Non-pigmented ciliary epithelial cell (primary cell): ENCODE data around the gene LSM14B.
"Not testable (repeated sequence)": the region's sequence is repeated elsewhere in the genome, so short reads cannot be mapped to it uniquely, and the experiment has no call there.

Source experiments
- DNase-seq: peaks from one replicate; pipeline ENCODE4 v3.0.0-alpha.2; 2010; ENCODE audit warnings: low read depth

LSM14B gene

DNA sequence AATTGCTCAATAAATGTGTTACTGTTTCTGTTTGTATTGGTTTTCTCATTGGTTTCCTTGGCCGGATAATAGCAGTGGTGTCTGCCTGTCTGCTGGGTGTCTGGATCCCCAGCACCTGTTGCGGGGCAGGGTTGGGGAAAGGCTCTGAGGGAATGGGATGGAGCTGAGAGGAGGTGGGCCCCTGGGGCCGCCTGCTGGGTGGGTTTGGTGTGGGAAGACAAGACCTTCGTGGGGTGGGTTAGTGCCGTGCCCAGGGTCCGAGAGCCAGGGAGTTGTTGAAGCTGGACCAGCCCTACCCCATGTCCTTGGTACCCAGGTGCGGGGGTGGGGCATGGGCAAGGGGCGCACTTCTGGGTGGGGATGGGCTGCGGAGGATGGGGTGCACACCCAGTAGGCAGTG, 25.3 kb downstream of the LSM14B start:
- no peak for DNase-seq

DNA sequence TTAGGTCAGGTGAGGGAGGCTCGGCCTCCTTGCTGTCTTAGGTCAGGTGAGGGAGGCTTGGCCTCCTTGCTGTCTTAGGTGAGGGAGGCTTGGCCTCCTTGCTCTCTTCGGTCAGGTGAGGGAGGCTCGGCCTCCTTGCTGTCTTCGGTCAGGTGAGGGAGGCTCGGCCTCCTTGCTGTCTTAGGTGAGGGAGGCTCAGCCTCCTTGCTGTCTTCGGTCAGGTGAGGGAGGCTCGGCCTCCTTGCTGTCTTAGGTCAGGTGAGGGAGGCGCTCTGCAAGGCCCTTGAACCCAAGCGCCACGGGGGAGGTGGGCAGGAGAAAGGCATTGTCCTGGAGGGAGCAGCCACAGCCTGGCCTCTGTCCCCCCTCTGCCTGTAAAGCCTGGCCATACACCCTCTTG, 26.1 kb downstream of the LSM14B start:
- DNase-seq, result not testable (repeated sequence)

DNA sequence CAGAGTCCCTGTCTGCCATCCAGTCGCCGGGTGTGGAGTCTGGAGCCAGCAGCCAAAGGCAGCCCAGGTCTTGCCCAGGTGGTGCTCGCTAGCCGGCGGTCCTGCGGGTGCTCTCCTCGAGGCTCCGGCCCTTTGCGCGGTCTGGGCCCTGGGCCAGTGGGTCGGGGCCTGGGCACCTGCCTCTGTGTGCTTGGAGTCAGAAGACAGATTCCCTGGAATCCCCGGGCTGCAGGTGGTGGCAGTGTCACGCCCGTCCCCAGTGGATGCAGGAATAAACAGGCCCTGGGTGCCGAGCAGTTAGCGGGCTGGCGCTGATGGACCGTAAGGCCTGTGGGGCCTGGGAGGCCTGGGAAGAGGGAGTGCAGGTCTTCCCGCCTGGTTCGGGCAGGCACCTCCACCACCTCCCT, 26.6 kb downstream of the LSM14B start:
- no peak for DNase-seq

DNA sequence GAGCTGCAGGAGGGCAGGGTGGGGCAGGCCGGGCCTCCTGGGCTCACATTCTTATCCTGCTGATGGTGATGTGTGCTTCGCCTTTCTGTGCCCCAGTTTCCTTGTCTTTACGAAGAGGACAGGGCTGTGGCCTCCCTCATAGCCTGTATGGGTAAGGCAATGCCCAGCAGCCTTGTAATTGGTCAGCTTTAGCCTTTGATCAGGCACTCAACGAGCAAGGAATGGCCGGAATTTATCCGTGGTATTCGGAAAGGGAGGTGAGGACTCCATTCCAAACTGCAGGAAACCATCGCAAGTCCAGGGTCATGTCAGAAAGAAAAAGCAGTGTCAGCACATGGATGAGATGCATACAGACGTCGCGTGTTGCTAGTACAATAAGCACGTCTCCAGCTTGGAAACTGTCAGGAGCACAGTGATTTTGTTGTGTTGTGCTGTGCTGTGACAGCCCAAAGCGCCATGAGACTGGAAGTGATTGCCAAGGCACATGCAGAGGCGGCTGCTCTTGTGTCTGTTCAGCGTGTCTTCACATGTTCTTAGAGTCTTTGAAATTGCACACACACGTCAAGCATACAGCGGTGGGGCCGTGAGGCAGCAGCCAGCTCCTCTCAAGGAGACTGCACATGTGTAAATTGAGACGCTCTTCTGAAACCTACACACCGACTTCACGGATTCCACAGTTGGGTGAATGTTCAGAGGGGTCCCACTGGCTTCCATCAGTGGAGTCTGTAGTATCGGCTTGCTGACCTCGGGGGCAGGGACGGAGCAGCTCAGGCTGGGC, 27.4 kb downstream of the LSM14B start:
- no peak for DNase-seq

DNA sequence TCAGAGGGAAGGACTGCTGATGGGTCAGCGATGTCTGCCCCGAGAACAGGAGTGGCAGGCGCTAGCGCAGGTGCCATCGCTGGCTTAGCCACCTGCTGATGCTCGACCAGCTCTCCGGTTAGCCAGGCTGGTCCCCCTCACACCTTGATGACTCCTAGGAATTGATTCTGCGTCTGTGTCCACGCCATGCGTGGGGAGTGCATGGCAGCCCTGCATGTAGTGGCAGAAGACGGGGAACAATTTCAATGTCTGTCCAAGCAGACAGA, 28.0 kb downstream of the LSM14B start:
- DNase-seq, result no peak

DNA sequence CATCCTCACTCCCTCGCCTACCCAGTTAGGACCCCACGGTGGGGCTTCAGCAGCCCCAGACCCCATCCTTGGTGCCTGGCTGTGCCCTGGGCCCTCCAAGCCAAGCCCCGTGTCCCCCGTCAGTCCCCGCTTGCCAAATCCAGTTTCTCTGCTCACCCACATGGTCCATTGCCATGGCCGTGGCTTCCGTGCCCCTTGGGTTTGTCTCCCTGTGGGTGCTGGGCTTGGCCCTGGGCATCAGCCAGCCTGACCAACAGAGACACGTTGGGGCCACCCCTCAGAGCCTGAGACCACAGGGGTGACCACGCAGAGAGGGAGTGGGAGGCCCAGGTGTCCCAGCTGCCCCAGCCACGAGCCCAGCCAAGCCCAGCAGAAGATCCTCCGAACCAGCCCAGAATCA, 28.9 kb downstream of the LSM14B start:
- no peak for DNase-seq

DNA sequence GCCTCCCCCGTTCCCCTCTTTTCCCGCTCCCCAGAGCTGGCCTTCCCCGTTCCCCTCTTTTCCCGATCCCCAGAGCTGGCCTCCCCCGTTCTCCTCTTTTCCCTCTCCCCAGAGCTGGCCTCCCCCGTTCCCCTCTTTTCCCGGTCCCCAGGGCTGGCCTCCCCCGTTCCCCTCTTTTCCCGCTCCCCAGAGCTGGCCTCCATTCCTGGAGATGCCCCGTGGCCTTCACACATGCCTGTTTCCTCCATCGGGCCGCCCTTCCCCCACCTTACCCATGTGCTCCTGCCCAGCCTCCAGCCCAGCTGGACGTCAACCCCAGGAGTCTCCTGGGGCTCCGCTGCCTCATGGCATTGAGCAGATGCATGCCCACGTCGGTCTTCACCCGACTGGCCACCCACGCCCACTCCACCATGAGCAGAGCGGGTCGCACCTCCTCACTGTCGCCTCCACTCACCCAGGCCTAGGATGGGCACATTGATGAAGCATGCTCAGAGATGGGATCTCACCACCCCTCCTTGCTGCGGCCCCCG, 29.6 kb downstream of the LSM14B start:
- no peak for DNase-seq

DNA sequence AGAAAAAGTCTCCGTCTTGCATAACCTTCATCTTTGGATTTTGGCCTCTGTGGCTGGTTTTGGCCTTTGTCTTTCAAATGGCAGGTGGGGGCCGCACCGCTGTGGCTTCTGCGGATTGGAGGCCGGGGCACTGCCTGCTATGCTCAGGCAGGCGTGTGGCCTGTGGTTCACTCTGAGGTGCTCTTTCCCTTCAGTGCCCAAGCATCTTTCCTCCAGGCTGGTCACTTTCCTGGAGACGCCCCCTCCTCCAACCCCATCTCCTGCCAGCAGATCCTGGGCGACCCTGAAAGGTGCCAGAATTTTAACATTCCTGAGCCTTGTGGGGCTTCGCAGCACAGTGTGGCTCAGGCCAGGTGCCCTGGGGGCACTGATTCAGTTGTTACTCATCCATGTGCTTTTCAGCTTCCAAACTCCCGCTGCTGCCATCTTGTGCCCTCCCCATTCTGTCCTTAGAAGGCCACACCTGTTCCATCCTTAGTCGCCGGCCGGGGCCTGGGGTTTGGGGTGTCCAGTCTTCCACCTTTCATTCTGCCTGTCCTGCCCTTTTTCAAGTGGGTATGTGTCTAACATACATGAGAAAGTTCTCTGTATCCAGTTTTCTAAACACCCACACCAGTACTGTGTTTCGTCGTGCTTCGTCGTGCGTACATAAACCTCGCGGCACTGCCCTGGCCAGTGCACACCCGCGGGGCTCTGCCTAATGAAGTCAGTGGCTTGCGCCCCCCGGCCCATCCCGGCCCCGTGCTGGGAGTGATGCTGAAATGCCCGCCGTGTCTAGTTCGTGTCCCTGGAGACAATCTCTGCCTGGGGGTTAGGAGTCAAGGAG, 33.4 kb downstream of the LSM14B start:
- no peak for DNase-seq

DNA sequence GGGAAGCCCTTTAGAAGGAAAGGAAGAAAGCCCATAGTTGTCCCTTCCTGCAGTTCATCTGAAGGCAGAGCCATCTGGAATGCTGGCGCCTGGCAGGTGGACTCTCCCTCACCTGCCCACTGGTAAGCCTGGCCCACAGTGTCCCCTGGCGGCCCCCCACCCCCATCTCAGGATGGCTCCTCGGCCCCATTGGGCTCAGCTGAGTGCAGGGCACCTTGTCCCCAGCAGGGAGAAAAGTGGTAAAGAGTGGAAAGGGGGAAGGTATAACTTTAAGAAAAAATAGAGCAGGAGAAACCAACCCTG, 33.9 kb downstream of the LSM14B start:
- no peak for DNase-seq

DNA sequence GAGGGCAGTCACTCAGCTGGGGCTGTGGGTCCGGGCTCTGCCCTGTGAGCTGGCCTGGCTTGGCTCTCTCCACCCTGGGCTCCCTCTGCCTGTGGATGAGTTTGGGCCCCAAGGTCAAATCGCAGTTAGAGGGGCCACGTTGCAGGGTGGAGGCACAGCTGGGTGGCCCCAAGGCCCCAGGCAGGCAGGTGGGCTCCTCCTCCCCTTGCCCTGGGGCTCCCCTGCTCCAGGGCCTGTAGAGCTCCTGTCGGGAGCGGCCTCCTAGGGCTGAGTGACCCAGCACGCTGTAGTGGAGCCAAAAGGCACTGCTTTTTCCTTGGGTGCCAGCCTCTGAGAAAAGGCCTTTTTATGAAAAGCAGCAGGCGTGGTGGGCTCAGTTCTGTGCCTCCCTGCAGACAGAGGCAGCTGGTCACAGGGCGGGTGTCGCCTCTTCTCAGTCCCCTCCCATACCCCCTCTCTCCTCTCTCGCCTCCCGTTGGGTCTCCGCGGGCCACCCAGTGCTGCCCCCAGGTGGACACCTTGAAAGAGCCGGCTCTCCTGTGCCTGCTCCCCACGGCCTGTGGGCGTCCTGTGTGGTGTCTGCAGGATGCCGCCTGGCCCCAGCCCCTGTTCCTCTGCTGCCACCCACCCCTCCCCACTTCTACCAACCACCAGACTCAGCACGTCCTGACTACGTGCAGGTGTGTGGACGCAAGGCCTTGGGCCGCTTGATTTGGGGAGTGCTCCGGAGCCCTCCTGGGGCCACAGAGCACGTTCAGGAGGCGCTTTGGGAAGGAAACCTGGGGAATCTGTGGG, 34.5 kb downstream of the LSM14B start:
- DNase-seq, result no peak

DNA sequence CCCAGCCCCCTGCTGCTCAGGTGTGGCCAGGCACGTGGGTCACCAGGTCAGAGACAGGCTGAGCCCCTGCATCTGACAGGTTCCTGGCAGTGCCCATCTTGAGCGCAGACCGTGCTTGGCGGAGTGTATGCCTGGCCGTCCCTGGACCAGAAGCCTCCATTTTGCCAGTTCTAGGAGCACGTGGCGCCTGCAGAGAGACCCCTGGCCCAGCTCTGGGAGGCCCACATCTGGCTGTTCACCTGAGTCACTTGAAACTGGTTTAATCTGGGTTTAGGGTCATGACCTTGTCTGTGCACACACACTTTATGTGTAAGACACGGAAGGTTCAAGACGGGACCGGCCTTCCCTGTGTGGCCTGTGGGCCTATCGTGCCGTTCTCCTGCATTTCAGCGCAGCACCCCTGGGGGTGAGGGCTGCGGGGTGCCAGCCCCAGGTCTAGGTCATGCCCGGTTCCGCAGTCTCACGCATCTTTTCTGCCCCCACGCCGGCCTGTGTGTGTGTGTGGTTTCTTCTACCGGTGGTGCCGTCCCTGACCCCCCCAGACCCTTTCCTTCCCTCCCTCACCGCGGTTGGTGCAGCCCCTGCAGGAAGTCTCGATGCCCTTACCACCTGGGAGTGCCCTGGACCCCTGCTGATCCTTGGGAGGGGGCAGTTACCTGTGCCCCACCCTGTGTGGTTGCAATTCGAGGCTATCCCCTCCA, 35.3 kb downstream of the LSM14B start:
- no peak for DNase-seq

DNA sequence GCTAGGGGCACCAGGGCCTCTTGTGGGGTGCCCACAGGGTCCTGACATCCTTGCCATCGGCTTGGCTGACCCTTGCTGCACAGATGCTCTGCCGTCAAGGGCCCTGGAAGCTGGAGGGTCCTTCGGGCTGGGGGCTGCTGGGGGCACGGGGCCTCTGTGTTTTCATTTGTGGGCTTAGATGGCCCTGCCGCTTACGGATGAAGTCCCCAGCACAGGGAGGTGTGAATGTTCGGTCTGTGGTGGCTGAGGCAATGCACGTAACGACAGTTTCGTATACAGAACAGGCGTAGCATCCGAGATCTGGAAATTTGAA, 35.8 kb downstream of the LSM14B start:
- DNase-seq, result no peak

DNA sequence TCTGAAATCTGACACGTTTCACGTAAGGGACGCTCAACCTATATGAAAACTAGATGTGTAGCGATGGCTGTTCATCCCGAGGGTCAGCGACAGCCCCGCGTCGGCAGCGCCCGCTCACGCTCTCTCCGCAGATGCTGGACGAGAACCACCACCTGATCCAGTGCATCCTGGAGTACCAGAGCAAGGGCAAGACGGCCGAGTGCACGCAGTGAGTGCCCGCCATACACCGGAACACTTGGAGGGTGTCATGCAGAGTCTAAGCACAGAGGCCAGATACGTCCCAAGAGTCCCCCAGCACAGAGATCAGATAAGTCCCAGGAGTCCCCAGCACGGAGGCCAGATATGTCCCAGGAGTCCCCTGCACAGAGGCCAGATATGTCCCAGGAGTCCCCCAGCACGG, 36.3 kb downstream of the LSM14B start:
- DNase-seq, result no peak

DNA sequence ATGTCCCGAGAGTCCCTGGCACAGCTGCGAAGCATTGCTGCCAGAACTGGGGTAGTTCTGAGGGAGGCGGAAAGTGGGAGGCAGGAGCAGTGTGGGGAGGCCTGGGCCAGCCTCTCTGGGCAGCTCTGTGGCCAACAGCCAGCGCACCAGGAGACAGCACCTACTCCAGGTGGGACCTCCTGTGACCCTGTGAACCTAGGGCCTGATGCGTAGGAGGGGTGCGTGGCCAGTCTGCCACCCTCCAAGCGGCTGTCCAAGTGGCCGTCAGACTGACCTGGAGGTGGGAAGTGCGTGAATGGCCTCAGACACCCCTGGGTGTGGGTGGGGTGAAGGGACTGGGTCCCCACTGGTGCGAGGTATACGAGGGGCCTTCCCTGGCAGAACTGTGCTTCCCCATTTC, 36.8 kb downstream of the LSM14B start:
- DNase-seq, result no peak

DNA sequence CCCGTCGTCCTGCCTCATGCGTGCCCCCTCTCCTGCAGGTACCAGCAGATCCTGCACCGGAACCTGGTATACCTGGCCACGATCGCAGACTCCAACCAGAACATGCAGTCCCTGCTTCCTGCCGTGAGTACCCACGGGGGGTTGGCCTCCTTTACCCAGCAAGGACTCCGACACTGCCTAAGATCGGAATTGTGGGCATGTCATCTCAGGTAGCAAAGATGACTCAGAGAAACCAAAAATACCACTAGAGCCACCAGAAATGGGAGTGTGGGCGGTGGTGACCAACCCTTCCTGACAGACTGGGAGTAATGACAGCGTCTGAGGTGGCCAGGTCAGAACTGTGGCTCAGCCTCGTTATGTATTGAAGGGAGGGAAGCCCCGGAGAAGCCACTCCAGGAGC, 37.6 kb downstream of the LSM14B start:
- DNase-seq, result no peak

DNA sequence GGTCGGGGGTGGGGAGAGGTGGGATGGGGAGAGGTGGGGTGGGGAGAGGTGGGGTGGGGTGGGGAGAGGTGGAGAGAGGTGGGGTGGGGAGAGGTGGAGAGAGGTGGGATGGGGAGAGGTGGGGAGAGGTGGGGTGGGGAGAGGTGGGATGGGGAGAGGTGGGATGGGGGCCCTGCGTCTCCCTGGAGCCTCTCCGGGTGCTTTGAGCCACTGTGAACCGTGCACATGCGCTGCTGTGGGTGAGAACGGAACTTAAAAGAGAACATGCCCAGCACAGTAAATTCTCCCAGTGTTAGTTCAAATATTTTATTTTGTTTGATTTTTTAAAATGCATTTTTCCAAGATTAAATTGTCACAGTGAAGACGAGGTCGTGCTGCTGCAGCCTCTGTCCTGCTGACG, 38.0 kb downstream of the LSM14B start:
- no peak for DNase-seq

DNA sequence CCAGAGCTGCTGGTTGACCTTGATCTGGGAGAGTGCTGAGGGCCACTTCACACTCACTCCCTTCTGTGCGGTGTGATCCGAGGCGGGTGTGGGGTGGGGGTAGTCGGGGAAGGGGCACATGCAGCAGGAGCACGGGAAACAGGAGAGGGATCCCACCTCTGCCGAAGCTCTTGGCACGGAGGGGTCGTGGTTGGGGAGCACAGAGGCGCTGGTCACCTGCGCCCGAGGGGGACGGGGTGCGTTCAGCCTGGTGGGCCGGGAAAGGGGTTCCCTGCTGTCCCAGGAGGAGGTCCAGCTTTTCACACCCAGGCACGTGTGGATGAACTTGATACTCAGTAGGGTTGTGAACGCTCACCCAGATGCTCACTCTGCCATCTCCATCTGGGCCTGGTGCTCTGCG, 38.6 kb downstream of the LSM14B start:
- DNase-seq, result no peak

DNA sequence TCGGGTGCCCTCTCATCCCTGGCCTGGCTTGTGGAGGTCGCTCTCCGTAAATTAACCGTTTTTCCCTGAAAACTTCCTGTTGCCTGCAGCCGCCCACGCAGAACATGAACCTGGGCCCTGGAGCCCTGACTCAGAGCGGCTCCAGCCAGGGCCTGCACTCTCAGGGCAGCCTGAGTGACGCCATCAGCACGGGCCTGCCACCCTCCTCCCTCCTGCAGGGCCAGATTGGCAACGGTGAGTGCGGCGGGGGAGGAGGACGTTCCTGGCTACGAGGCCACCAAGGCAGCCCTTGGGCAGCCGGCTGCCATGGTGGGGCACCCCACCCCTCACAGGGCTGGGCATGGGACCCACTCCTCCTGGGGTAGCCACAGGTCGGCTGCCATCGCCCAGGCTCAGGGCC, 39.1 kb downstream of the LSM14B start:
- DNase-seq, result peak; percentile 55

DNA sequence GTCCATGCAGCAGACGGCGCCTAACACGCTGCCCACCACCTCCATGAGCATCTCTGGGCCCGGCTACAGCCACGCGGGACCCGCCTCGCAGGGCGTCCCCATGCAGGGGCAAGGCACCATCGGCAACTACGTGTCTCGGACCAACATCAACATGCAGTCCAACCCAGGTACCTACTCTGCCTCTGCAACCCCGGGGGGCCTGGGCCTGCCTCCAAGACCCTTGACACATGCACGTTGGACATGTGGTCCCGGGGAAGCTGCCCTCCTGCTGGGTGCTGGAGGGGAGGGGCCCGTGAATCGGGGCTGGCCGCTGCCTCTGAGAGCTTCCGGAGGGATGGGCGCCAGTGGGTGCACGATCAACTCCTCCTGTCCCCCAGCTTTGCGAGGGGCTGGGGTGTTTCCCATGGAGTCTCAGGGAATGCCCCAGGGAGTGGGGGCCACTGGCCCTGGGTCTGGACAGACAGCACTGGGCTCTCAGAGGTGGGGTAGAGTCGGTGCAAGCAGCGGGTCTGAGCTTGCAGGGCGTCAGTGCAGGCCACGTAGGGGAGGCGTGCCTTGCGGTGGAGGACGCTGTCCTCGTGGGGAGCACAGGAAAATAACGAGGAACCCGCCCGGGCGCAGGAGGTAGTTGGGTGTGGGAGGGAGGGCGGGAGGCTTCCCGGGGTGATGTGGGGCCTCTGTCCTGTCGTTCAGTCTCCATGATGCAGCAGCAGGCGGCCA, 40.6 kb downstream of the LSM14B start:
- no peak for DNase-seq

DNA sequence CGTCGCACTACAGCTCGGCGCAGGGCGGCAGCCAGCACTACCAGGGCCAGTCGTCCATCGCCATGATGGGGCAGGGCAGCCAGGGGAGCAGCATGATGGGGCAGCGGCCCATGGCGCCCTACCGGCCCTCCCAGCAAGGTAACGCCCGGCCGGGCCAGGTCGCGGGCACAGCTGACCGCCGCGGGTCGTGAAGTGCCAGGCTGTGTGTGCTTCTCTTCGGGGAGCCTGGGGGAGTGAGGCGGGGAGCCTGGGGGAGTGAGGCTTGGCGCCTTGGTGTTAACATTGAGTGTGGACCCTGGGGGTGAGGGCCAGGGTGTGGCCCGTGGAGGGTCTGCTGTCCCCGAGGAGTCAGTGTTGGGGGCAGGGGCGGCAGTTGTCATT, 41.2 kb downstream of the LSM14B start:
- DNase-seq, result no peak

DNA sequence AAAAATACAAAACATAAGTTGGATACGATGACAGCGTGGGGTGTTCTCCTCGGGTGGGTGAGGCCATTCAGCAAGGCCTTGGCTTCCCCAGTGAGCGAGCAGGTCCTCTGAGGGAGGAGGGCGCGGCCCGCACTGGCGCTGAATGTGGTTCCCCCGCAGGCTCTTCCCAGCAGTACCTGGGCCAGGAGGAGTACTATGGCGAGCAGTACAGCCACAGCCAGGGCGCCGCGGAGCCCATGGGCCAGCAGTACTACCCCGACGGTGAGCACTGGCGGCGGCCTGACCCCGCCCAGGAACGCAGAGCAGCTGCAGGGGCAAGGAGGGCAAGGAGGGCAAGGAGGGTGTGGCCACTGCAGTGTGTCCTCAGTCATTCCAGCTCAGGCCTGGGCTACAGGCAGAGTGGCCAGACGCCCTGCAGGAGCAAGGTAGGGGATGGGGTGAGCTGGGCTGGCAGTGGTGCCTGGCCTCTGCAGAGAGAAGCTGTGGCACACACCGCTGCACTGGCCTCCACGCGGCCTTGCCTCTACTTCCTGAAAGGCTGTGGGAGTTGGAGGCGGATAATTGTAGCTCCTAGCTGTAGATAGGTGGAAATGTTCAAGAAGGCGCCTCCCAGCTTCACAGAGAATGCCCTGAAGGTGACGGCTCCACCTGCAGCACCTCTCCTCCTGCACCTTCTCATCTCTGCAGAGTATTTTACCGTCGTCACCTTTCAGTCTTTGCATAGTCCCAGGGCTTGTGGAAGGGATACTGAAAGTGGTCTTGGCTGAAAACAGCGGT, 41.9 kb downstream of the LSM14B start:
- no peak for DNase-seq
